Thymus (tissue), 11 donors: ENCODE measurements around the gene PAFAH1B2. TPM values are rescaled to one million over a fixed set of nuclear protein-coding genes. Genes with fewer than 3 reads are reported as not detected.

Experiments used
- DNase-seq, 9 donors: peaks; one replicate each; pipeline ENCODE4 v3.0.0-alpha.2; 2013; ENCODE audit warnings: low spot score in 9 of 9, low read depth in 6 of 9, missing footprints in 1 of 9
- H3K27ac ChIP-seq, 2 donors: one replicate each; pipeline ENCODE4 v1.5.1; 2013; ENCODE audit warnings: control low read depth in 1 of 2, low read depth in 1 of 2, low read length in 1 of 2, mild to moderate bottlenecking in 1 of 2, moderate library complexity in 1 of 2
- H3K27me3 ChIP-seq, 2 donors: one replicate each; pipeline ENCODE4 v1.5.1; 2013; ENCODE audit warnings: low read length in 1 of 2; ENCODE audit not compliant: control insufficient read depth in 2 of 2, insufficient read depth in 1 of 2
- H3K36me3 ChIP-seq, 2 donors: one replicate each; pipeline ENCODE4 v1.5.1; 2013; ENCODE audit warnings: low read length in 1 of 2, mild to moderate bottlenecking in 1 of 2, moderate library complexity in 1 of 2; ENCODE audit not compliant: control insufficient read depth in 2 of 2, insufficient read depth in 2 of 2
- H3K4me1 ChIP-seq, 2 donors: one replicate each; pipeline ENCODE4 v1.5.1; 2013; ENCODE audit warnings: low read length in 2 of 2; ENCODE audit not compliant: control insufficient read depth in 2 of 2, insufficient read depth in 2 of 2
- H3K4me3 ChIP-seq, 2 donors: one replicate each; pipeline ENCODE4 v1.5.1; 2013; ENCODE audit warnings: low read length in 2 of 2, control low read depth in 1 of 2, mild to moderate bottlenecking in 1 of 2
- H3K9me3 ChIP-seq, 2 donors: one replicate each; pipeline ENCODE4 v1.5.1; 2013; ENCODE audit warnings: low read length in 1 of 2, mild to moderate bottlenecking in 1 of 2; ENCODE audit not compliant: control insufficient read depth in 2 of 2, insufficient read depth in 1 of 2
- WGBS: extraction: QIAGEN DNeasy Blood & Tissue Kit; methylation state at CpG from one replicate; pipeline ENCODE4 v1.1.7; 2013; 5-methylcytosine and 5-hydroxymethylcytosine counted together
- polyA plus RNA-seq: library from polyadenylated mRNA; stranded (reverse); fragments of 200-250 nt; gene quantifications from one replicate; pipeline ENCODE4 v1.2.3, GENCODE V29; 2013
- total RNA-seq: library from RNA; stranded (reverse); fragments of 120-200 nt; gene quantifications from one replicate; pipeline ENCODE4 v1.2.4, GENCODE V29; 2013
- donor health status: healthy.

PAFAH1B2 gene
- total and polyA plus RNA-seq, 2 donors: 35.2 to 41.9 TPM

- H3K27me3 ChIP-seq: peaks cover 0 to 17% of the 10 kb centered on the region in 2 donors
- no peaks in the 10 kb centered on the region for H3K9me3 ChIP-seq
- WGBS: 98% methylated on average over 7 of the region's 7 CpGs
- DNase-seq: no peak
- H3K36me3 ChIP-seq: peaks cover 3 to 16% of the 10 kb centered on the region in 2 donors
- H3K4me3 ChIP-seq: no peak overlapping the region
- H3K27ac ChIP-seq: no peak overlapping the region
- no peaks in the 10 kb centered on the region for H3K4me1 ChIP-seq
These were observed 52.9 kb downstream of the PAFAH1B2 start for GRCh38 chr11:117197006-117197405.

- Histone ChIP-seq H3K4me3 (no peak overlapping the region), H3K9me3 (no peaks in the 10 kb centered on the region), H3K36me3 (peaks cover 5 to 9% of the 10 kb centered on the region in 2 donors), H3K27me3 (peaks cover 0 to 17% of the 10 kb centered on the region in 2 donors), H3K4me1 (no peaks in the 10 kb centered on the region), H3K27ac (no peak overlapping the region)
- DNase-seq: no peak
- 93% methylated on average over 17 of the region's 17 CpGs for WGBS
These were observed 53.7 kb downstream of the PAFAH1B2 start for GRCh38 chr11:117197516-117198456.

GRCh38 chr11:117198613-117199012 lies 54.5 kb downstream of the PAFAH1B2 start:
- no peak for DNase-seq
- Histone ChIP-seq H3K9me3 (no peaks in the 10 kb centered on the region), H3K27ac (no peak overlapping the region), H3K4me1 (no peaks in the 10 kb centered on the region), H3K36me3 (peaks cover 5 to 14% of the 10 kb centered on the region in 2 donors), H3K4me3 (no peak overlapping the region), H3K27me3 (peaks cover 0 to 17% of the 10 kb centered on the region in 2 donors)
- 87% methylated on average over 4 of the region's 4 CpGs for whole genome bisulfite sequencing

- H3K9me3 ChIP-seq: no peaks in the 10 kb centered on the region
- H3K27ac ChIP-seq: no peak within 1 kb of the TSS
- WGBS: 63% methylated on average over 34 of the region's 34 CpGs
- DNase-seq: no peak
- H3K4me1 ChIP-seq: no peaks in the 10 kb centered on the region
- peaks cover 8 to 20% of the 10 kb centered on the region in 2 donors for H3K36me3 ChIP-seq
- H3K4me3 ChIP-seq: no peak within 1 kb of the TSS
- H3K27me3 ChIP-seq: peaks cover 0 to 17% of the 10 kb centered on the region in 2 donors
These were observed 55.2 kb downstream of the PAFAH1B2 start, which contains the start of gene TAGLN for GRCh38 chr11:117199053-117199915. Gene TAGLN (plus strand): TSS chr11:117199370. CDS start chr11:117203014, 3,644 bp downstream.

- peaks cover 16 to 29% of the 10 kb centered on the region in 2 donors for H3K36me3 ChIP-seq
- peaks cover 0 to 17% of the 10 kb centered on the region in 2 donors for H3K27me3 ChIP-seq
- H3K9me3 ChIP-seq: no peaks in the 10 kb centered on the region
- H3K4me3 ChIP-seq: no peak overlapping the region
- DNase-seq: no peak
- 84% methylated on average over 13 of the region's 13 CpGs for WGBS
- no peaks in the 10 kb centered on the region for H3K4me1 ChIP-seq
- H3K27ac ChIP-seq: no peak overlapping the region
These were observed 56.1 kb downstream of the PAFAH1B2 start for GRCh38 chr11:117199916-117200812.

GRCh38 chr11:117200813-117201657 lies 56.9 kb downstream of the PAFAH1B2 start:
- 93% methylated on average over 12 of the region's 12 CpGs for WGBS
- no peaks in the 10 kb centered on the region for H3K4me1 ChIP-seq
- H3K36me3 ChIP-seq: peaks cover 20 to 33% of the 10 kb centered on the region in 2 donors
- H3K27ac ChIP-seq: no peak overlapping the region
- H3K4me3 ChIP-seq: no peak overlapping the region
- peaks cover 0 to 17% of the 10 kb centered on the region in 2 donors for H3K27me3 ChIP-seq
- no peak for DNase-seq
- H3K9me3 ChIP-seq: no peaks in the 10 kb centered on the region

- peaks cover 20 to 32% of the 10 kb centered on the region in 2 donors for H3K36me3 ChIP-seq
- no peaks in the 10 kb centered on the region for H3K4me1 ChIP-seq
- H3K4me3 ChIP-seq: no peak overlapping the region
- 88% methylated on average over 14 of the region's 14 CpGs for WGBS
- no peak for DNase-seq
- no peaks in the 10 kb centered on the region for H3K9me3 ChIP-seq
- no peak overlapping the region for H3K27ac ChIP-seq
- H3K27me3 ChIP-seq: peaks cover 0 to 17% of the 10 kb centered on the region in 2 donors
These were observed 57.7 kb downstream of the PAFAH1B2 start for GRCh38 chr11:117201658-117202305.
